Choroid plexus epithelial cell (primary cell): ENCODE results near the gene PARP1.

Experiments
- DNase-seq: peaks from one replicate; pipeline ENCODE4 v3.0.0-alpha.2; 2010; ENCODE audit warnings: low read depth
- H3K4me3 ChIP-seq: 2 replicates; pipeline ENCODE4 v1.5.1; 2011; ENCODE audit warnings: low read depth, mild to moderate bottlenecking, control low read depth, low read length, moderate library complexity
- CTCF ChIP-seq: conservative IDR thresholded peaks from 2 replicates; pipeline ENCODE4 v1.5.1; 2011; ENCODE audit warnings: low read depth, mild to moderate bottlenecking, control low read depth, inconsistent platforms, low read length, moderate library complexity

PARP1 gene

GRCh38 chr1:226417350-226417749 lies 9.5 kb upstream of the PARP1 start:
- TF ChIP-seq CTCF: no peak
- H3K4me3 ChIP-seq: no peak overlapping the region
- DNase-seq: no peak

- TF ChIP-seq CTCF: no peak
- no peak for DNase-seq
- H3K4me3 ChIP-seq: no peak overlapping the region
Measured at GRCh38 chr1:226414098-226414698, 6.3 kb upstream of the PARP1 start.

DNA sequence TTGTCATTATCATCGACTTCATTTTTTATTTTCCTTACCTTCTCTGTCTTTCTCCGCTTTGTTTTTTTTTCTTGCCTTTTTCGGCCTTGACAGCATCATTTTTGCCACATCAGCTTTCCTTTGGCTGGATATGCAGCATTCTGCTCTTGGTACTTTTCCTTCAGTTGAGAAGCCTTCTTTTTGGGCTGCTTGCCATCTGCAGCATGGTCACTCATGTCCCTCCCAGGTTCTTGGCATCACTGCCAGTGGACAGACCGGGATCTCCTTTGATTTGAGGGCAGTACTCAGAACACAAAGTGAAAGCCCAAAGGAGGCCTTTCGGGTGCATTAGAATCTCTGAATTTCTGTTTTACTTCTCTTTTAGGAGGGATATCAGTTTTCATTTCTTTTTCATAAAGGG lies 3.7 kb upstream of the PARP1 start:
- no peak for DNase-seq
- TF ChIP-seq CTCF: no peak
- no peak overlapping the region for H3K4me3 ChIP-seq

- no peak overlapping the region for H3K4me3 ChIP-seq
- TF ChIP-seq CTCF: no peak
- DNase-seq: no peak
Measured at GRCh38 chr1:226410958-226411357, 3.1 kb upstream of the PARP1 start.

- no peak overlapping the region for H3K4me3 ChIP-seq
- no peak for TF ChIP-seq CTCF
- no peak for DNase-seq
Measured at GRCh38 chr1:226409392-226409791, 1.5 kb upstream of the PARP1 start.

- no peak for TF ChIP-seq CTCF
- peak overlapping the region; percentile 81 for H3K4me3 ChIP-seq
- DNase-seq: no peak
Measured at GRCh38 chr1:226408285-226409184, 642 bp upstream of the PARP1 start.

- no peak for DNase-seq
- no peak for TF ChIP-seq CTCF
Measured at GRCh38 chr1:226407199-226407496, 745 bp downstream of the PARP1 start.

More at GRCh38 chr1:226407199-226407496, 745 bp downstream of the PARP1 start:
- H3K4me3 ChIP-seq: peak overlapping the region; percentile 81
